Measurements from ENCODE around the gene PNRC2.

GRCh38 chr1:23930861-23931490 lies 28.7 kb upstream of the PNRC2 start:
- TF ChIP-seq CTCF (IDR thresholded peaks at IDR 0.05), result no peak
- TF ChIP-seq POLR2A (IDR thresholded peaks at IDR 0.05), result no peak
